SIG-M5 treated with dmso at 0.1 percent for 504 hours (cell line): ENCODE results near the gene ACKR1.

ENCODE experiments used
- DNase-seq: peaks from one replicate; lab custom pipeline; 2025; ENCODE audit not compliant: unreplicated experiment; lab: John Stamatoyannopoulos, UW

The ACKR1 gene

GRCh38 chr1:159218649-159219636, 14.3 kb downstream of the ACKR1 start:
- no peak for DNase-seq

GRCh38 chr1:159222075-159222865, 17.6 kb downstream of the ACKR1 start:
- no peak for DNase-seq

- no peak for DNase-seq
These were observed 18.3 kb downstream of the ACKR1 start for GRCh38 chr1:159223004-159223403.

GRCh38 chr1:159228554-159228953, 23.9 kb downstream of the ACKR1 start:
- DNase-seq, result no peak

- no peak for DNase-seq
These were observed 24.7 kb downstream of the ACKR1 start for GRCh38 chr1:159229260-159229885.

GRCh38 chr1:159229896-159230295, 25.2 kb downstream of the ACKR1 start:
- DNase-seq, result no peak

GRCh38 chr1:159239551-159240220, 35.0 kb downstream of the ACKR1 start:
- DNase-seq, result no peak

GRCh38 chr1:159247266-159247665, 42.6 kb downstream of the ACKR1 start:
- no peak for DNase-seq

GRCh38 chr1:159248311-159248710, 43.6 kb downstream of the ACKR1 start:
- DNase-seq, result no peak

GRCh38 chr1:159250638-159251216, 46.1 kb downstream of the ACKR1 start:
- DNase-seq, result peak; percentile 37
